GM23338 (cell line): Measurements from ENCODE around the gene TMEM45A.

ENCODE experiments used
- CTCF ChIP-seq, 2 experiments: fragments of 200-600 bp in 1 of 2; sonication (generic) in 1 of 2; conservative IDR thresholded peaks; 2 replicates each; pipeline versions ENCODE4 v1.5.1 to v1.6.1; 2016 to 2017; ENCODE audit warnings: antibody characterized with exemption in 2 of 2, low read depth in 2 of 2, mild to moderate bottlenecking in 2 of 2, moderate library complexity in 1 of 2
- POLR2AphosphoS5 ChIP-seq: IDR thresholded peaks from 2 replicates; pipeline ENCODE4 v1.6.1; 2016; ENCODE audit warnings: antibody characterized with exemption, low read depth

- TF ChIP-seq CTCF (conservative IDR thresholded peaks at IDR 0.05; ENCODE audit: low read depth in 2 of 2) (no peak), POLR2AphosphoS5 (no peak)
Measured at GRCh38 chr3:100558233-100558632, 65.8 kb downstream of the TMEM45A start.
